ENCODE results near the gene STAP1. TPM values are rescaled to one million over a fixed set of nuclear protein-coding genes. Genes with fewer than 3 reads are reported as not detected.
"Not testable (repeated sequence)": the region's sequence is repeated elsewhere in the genome, so short reads cannot be mapped to it uniquely, and the experiment has no call there.

STAP1 gene
- total and polyA plus RNA-seq, 10 of the 15 experiments (the other 5 are each of a cell fraction or from before 2014, with no cell fraction given), result 4.6 to 19.4 (median 9.4) TPM

- BruUV-seq (replicated peaks); DNase-seq (ENCODE audit: low read depth, low spot score); H4K20me1 ChIP-seq (ENCODE audit: control insufficient read depth, insufficient read depth); ATAC-seq; intact Hi-C loops (cut with micrococcal nuclease; ENCODE audit: unreplicated experiment); H3K9me3 ChIP-seq (replicated peaks; ENCODE audit: control insufficient read depth, insufficient read depth, low read length); H3K27me3 ChIP-seq (replicated peaks in 1 of 2; ENCODE audit: control insufficient read depth in 2 of 2, insufficient read depth in 2 of 2, low read length in 1 of 2); H3K79me2 ChIP-seq (ENCODE audit: control insufficient read depth, insufficient read depth, low read length); in situ Hi-C loops (cut with MboI); H3K9ac ChIP-seq (ENCODE audit: control insufficient read depth, insufficient read depth, low read length); H3K4me1 ChIP-seq (ENCODE audit: control insufficient read depth, insufficient read depth, low read length); FAIRE-seq; H3K4me3 ChIP-seq; H3K27ac ChIP-seq (ENCODE audit: control insufficient read depth, insufficient read depth); H3K36me3 ChIP-seq (ENCODE audit: control insufficient read depth in 2 of 2, insufficient read depth in 2 of 2, low read length in 1 of 2); H3K4me2 ChIP-seq (ENCODE audit: control insufficient read depth, insufficient read depth): not testable (repeated sequence)
- 59% methylated on average over 4 of the region's 4 CpGs for WGBS (ENCODE audit: insufficient coverage, insufficient replicate concordance, low lambda C conversion rate, missing lambda C conversion rate)
- POLR2A ChIA-PET, result interaction anchor here (0.6 to 1.0 kb wide), 5 partner anchors 22 to 363 kb away, joined by 3 to 4 read pairs (median 3); no protein-coding TSS in a partner anchor
- CTCF ChIA-PET, result interaction anchor here (0.9 to 7.3 kb wide), 6 partner anchors 11 to 360 kb away, joined by 3 to 60 read pairs (median 4); no protein-coding TSS in a partner anchor
- SMC1A ChIA-PET (ENCODE audit: uncharacterized antibody, unreplicated experiment), result interaction anchor here (1.0 to 6.7 kb wide), 16 partner anchors 16 to 359 kb away, joined by 3 to 33 read pairs (median 6); partner anchors contain the start of gene UBA6
- RAD21 ChIA-PET (ENCODE audit: unreplicated experiment), result interaction anchor here (0.8 to 1.2 kb wide), 5 partner anchors 9 to 194 kb away, joined by 3 to 5 read pairs (median 3); no protein-coding TSS in a partner anchor
- H2AFZ ChIP-seq (ENCODE audit: control insufficient read depth, low read depth, low read length), result peak overlapping the region; percentile 51
These were observed 6.3 kb upstream of the STAP1 start for GRCh38 chr4:67552146-67552792.

DNA sequence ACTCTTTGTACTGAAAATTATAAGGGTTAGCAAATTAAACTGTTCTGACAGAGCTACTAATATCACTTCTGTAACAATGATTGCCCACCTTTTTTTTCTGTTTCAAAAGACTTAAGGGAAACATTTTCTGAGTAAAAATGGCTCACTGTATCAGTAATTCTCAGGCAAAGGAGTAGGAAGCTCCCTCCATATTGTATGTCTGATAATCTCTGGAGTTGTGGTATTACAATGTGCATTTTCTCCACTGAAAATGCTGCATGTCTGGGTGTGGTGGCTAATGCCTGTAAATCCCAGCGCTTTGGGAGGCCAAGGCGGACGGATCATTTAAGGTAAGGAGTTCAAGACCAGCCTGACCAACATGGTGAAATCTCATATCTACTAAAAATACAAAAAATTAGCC lies 4.4 kb upstream of the STAP1 start:
- H3K4me1 ChIP-seq (ENCODE audit: control insufficient read depth, insufficient read depth, low read length), result peaks cover 4% of the 10 kb centered on the region; the same call in 1 of the 2 replicates
- no peaks in the 10 kb centered on the region; the same call in 1 of the 2 replicates for H3K79me2 ChIP-seq (ENCODE audit: control insufficient read depth, insufficient read depth, low read length)
- H3K27ac ChIP-seq (ENCODE audit: control insufficient read depth, insufficient read depth), result no peak overlapping the region
- intact Hi-C loops (cut with micrococcal nuclease; ENCODE audit: unreplicated experiment), result no loop called here
- no peak overlapping the region for H3K4me2 ChIP-seq (ENCODE audit: control insufficient read depth, insufficient read depth)
- POLR2A ChIA-PET, result no interaction called here
- H3K9ac ChIP-seq (ENCODE audit: control insufficient read depth, insufficient read depth, low read length), result no peak overlapping the region
- RAD21 ChIA-PET (ENCODE audit: unreplicated experiment), result interaction anchor here (1.7 kb wide), 1 partner anchor 9 kb away, joined by 3 read pairs; no protein-coding TSS in a partner anchor
- no peaks in the 10 kb centered on the region for H3K9me3 ChIP-seq (replicated peaks; ENCODE audit: control insufficient read depth, insufficient read depth, low read length)
- no peak for FAIRE-seq
- CTCF ChIA-PET, result interaction anchor here (1.2 to 7.3 kb wide), 4 partner anchors 70 to 357 kb away, joined by 3 to 60 read pairs (median 4); no protein-coding TSS in a partner anchor
- no peaks in the 10 kb centered on the region for H4K20me1 ChIP-seq (ENCODE audit: control insufficient read depth, insufficient read depth)
- in situ Hi-C loops (cut with MboI), result no loop called here
- ATAC-seq, result no peak
- 97% methylated on average over 3 of the region's 3 CpGs for WGBS (ENCODE audit: insufficient coverage, insufficient replicate concordance, low lambda C conversion rate, missing lambda C conversion rate)
- SMC1A ChIA-PET (ENCODE audit: uncharacterized antibody, unreplicated experiment), result interaction anchor here (0.9 to 6.7 kb wide), 9 partner anchors 20 to 364 kb away, joined by 3 to 33 read pairs (median 3); partner anchors contain the start of gene UBA6
- no peak overlapping the region for H3K4me3 ChIP-seq
- H3K27me3 ChIP-seq (replicated peaks in 1 of 2; ENCODE audit: control insufficient read depth in 2 of 2, insufficient read depth in 2 of 2, low read length in 1 of 2), result no peaks in the 10 kb centered on the region
- no peaks in the 10 kb centered on the region for H3K36me3 ChIP-seq (ENCODE audit: control insufficient read depth in 2 of 2, insufficient read depth in 2 of 2, low read length in 1 of 2)
- TF ChIP-seq SIX5 (IDR thresholded peaks at IDR 0.05; ENCODE audit: low read depth, low read length, severe bottlenecking) (no peak), PKNOX1 (IDR thresholded peaks at IDR 0.05) (no peak), NR2C2 (IDR thresholded peaks at IDR 0.05; ENCODE audit: borderline replicate concordance, control insufficient read depth, insufficient read length, low read depth) (no peak), ZSCAN29 (IDR thresholded peaks at IDR 0.05) (no peak), PAX8 (IDR thresholded peaks at IDR 0.05) (no peak), RCOR1 (conservative IDR thresholded peaks at IDR 0.05; ENCODE audit: low read depth, low read length) (no peak), RBBP5 (conservative IDR thresholded peaks at IDR 0.05) (no peak)
- TF ChIP-seq, protein P1, sequence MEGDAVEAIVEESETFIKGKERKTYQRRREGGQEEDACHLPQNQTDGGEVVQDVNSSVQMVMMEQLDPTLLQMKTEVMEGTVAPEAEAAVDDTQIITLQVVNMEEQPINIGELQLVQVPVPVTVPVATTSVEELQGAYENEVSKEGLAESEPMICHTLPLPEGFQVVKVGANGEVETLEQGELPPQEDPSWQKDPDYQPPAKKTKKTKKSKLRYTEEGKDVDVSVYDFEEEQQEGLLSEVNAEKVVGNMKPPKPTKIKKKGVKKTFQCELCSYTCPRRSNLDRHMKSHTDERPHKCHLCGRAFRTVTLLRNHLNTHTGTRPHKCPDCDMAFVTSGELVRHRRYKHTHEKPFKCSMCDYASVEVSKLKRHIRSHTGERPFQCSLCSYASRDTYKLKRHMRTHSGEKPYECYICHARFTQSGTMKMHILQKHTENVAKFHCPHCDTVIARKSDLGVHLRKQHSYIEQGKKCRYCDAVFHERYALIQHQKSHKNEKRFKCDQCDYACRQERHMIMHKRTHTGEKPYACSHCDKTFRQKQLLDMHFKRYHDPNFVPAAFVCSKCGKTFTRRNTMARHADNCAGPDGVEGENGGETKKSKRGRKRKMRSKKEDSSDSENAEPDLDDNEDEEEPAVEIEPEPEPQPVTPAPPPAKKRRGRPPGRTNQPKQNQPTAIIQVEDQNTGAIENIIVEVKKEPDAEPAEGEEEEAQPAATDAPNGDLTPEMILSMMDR (IDR thresholded peaks at IDR 0.05 in 2 of 3, conservative IDR thresholded peaks at IDR 0.05 in 1 of 3; ENCODE audit: control insufficient read depth in 2 of 3, extremely low read depth in 1 of 3, insufficient read depth in 1 of 3, low read depth in 3 of 3, low read length in 3 of 3), result no peak
- H2AFZ ChIP-seq (ENCODE audit: control insufficient read depth, low read depth, low read length), result no peak overlapping the region
- no peak for DNase-seq (ENCODE audit: low read depth, low spot score)
- no TSS peak for BruUV-seq (replicated peaks)

Measured in GM12878 (cell line).